HG02840 (cell line): ENCODE measurements around the gene SLC26A6.

Experiments used
- ATAC-seq: cut with Tn5 transposase; IDR thresholded peaks from one replicate; pipeline ENCODE4 v1.9.1; 2021; ENCODE audit warnings: mild to moderate bottlenecking, moderate library complexity, moderate number of reproducible peaks; ENCODE audit not compliant: unreplicated experiment, low FRiP score

SLC26A6 gene

DNA sequence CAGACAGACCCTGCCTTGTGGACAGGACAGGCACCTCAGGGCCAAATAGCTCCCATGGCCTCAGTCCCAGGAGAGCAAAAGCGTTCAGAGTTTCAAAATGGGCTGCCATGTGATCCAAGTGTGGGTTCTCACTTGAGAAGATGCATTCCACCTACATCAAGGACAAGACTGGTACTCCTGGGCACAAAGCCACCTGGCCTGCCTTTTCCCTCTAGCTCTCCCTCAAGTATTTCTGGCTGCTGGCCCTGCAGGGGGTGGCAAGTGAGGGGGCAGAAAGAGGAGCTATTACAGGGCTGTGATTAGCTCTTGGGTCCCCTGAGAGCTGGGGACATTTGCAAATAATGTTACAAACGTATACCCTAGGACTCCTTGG, 33.7 kb downstream of the SLC26A6 start:
- ATAC-seq, result no peak

- ATAC-seq, result no peak
Measured at GRCh38 chr3:48600711-48601621, 34.3 kb downstream of the SLC26A6 start.

DNA sequence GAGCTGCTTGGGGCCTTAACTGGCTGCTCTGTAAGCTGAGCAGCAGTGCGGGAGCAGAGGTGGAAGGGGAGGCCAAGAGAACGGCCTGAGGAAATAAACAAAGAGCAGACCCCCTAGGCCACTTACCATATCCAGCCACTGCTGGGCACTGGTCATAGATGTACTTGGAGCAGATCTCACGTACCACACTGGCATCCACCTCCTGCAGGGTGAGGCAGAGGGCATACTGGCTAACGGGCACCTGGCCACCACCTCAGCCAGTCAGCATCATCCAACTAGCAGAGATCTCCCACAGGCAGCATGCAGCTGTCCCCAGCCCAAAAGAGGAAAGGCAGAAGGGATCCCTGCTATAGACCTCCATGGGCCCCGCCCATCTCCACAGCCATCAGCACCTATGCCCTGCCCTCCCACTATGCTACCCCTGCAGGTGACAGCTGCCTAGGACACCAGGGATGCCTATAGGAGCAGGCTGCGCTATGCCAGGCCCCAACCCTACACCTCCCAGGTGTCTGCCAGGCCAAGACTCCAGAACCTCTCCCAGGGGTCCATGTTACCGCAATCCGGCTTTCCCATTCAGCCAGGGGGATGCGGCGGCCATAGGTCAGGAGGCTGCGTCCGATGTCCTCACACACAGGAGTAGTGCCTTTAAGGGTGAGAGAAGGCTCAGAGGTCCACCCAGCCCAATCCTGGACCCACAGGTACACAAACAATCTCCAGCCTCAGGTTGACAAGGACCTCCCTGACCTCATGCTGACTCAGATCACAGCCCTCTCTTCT, 35.6 kb downstream of the SLC26A6 start:
- no peak for ATAC-seq

DNA sequence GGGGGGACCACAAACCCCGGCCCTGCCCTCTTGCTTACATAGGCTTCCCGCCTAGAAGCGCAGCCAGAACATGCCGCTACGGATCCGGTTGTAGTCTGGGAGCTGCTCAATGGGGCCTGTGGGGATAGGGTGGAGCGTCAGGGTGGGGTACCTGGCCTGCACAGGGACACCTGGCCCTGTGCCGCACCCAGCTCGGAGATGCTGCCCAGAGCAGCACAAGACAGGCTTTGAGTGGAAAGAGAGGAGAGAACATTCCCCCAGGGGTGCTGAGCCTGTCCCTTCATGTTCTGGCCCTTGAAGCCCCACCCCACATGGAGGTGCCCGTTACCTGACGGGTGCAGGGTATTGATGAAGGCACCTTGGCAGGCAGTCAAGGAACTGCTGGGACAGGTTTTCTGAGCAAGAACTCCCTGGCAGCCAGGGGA, 36.2 kb downstream of the SLC26A6 start:
- ATAC-seq, result no peak

- no peak for ATAC-seq
Measured at GRCh38 chr3:48598323-48599076, 36.8 kb downstream of the SLC26A6 start.

DNA sequence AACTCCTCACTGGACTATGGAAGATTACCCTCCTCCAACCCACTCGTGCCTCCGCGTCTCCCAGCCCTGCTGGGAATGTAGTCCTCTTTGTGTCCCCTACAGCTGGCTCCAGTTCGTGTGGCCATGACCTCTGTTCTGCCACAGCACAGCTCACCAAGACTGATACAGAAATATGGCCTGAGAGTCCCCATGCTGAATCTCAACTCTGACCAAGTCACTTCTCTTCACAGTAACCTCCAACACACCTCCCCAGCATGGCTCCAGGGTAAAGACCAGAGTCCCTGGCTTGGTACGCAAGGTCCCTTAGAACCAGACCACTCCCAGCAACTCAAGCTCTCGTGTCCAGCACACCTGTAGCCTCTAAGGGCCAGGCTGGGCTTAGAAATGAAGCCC, 37.9 kb downstream of the SLC26A6 start:
- no peak for ATAC-seq

DNA sequence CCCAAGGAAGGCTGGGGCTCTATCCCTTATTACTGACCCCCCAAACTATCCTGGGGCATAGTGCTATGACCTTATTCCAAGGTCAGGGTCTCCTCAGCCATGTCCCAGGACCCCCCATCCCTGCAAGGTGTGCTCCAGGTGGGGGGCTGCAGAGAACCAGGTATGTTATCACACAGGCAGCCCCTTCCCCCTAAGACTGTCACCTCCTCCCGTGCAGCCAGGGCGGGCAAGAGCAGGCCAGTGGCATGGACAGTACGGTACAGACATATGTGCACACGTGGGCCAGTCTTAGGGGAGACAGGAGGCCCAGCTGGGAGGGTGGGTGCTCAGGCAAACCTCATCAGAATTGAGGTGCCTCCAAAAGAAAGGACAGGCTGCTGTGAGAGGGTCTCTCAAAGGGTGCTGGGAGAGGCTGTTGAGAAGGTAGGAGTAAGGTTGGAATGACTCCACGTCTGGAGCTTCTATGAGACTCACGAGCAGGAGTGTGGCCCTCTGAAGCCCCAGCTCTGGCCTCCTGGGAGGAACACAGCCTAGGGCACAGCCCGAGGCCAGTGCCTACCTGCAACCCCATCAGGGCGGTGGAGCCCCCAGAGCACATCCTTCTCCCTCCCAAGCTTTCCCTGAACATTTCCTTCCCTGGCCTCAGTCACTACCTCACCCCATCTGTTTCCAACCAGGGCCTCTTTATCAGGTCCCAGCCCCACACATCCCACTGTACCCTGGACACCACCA, 38.4 kb downstream of the SLC26A6 start:
- ATAC-seq, result no peak

DNA sequence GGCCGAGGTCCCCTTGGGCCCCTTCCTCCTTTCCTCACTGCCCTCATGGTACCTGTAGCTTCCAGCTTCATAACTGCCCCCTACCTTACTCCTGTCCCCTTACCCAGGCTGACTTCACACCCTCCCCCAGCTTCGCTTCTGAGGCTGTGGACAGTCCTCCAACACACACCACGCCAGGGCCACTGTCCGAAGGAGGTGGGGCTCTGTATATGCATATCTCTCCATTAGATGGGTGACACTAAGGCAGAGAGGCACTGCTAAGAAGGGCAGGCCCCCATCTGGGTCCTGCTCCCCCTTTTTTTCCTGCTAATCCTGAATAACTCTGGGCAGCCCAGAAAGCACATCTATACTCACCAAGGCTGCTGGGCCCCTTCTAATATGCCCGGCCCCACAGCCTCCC, 39.1 kb downstream of the SLC26A6 start:
- no peak for ATAC-seq

DNA sequence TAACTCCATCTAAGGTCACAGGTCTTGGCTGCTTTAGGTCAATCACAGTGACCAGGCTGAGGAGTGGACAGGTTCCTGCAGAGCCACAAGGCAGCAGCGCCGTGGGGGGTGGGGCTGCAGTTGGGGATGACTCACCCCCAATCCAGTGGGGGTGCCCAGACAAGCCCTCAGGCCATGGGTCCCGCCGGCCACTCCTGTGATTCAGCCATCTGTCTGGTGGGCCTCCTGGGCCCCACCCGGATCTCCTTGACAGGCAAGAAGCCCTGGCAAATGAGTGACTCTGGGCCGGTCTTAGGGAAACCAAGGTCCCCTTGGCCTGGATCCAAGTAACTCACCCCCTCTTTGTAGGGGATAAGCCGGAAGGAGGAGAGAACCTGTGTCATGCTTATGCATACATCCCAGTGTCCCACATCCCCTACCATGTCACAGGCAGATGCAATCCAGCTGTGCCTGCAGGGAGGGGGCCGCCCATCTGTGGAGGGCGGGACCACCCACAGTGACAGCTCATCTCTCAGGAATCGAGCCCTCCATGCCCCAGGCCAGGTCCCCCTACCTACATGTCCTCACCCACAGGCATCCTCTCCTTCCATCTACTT, 39.6 kb downstream of the SLC26A6 start:
- no peak for ATAC-seq

- ATAC-seq, result no peak
Measured at GRCh38 chr3:48595075-48595525, 40.2 kb downstream of the SLC26A6 start, which contains the start of gene COL7A1. TSS of gene COL7A1 (minus strand) at chr3:48595329. CDS start at chr3:48595159, 170 bp downstream.

DNA sequence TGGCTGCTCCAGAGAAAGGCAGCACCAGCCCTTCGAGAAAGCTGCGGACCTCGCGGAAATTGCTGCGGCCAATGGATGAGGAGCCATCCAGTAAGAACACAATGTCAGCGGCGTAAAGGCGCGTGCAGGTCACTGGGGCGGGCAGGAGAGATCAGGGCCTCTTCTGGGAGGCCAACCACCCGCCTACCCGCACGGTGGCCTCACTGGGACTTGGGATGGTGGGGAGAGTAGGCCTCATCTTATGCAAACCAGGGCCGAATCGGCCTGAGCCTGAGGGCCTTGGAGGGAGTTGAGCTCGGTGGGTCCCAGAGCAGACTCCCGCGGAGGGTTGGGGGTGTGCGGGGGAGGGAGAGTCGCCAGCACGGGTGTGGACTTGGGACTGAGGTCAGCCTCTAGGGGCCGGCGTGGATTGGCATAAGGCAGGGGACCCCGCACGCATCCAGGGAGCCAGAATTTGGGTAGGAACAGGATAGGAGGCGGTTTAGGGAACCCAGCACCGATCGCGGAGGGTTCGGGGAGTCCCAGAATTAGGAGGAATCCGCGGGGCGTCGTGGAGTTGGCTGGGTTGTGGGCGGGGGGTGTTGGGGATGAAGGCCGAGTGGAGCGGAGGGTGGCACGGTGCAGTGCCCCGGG, 40.7 kb downstream of the SLC26A6 start:
- no peak for ATAC-seq

- ATAC-seq, result no peak
Measured at GRCh38 chr3:48593337-48593736, 41.9 kb downstream of the SLC26A6 start.

DNA sequence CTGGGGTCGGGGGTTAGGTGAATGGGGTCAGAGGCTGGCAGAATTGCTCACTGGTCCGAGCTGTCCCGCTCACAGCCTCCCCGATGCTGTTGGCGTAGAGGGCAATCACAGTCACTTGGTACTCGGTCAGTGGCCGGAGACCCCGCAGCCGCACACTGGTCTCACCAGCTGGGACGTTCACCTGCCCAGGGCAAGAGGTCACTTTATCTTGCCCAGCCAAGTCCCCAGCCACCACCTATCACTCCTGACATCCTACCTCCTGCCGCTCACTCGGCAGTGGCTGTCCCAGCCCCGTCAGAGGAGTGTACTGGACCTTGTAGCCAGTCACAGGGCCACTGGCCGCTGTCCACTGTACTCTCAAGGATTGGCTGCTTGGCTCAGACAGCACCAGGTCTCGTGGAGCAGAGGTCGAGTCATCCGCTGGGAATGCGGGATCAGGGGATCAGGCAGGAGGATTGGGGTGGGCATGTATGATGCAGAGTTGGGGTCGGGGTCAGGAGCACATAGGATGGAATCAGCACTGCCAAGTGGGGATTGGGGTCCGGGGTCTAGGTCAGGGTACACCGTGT, 42.7 kb downstream of the SLC26A6 start:
- no peak for ATAC-seq

GRCh38 chr3:48591886-48592518, 43.3 kb downstream of the SLC26A6 start:
- no peak for ATAC-seq

DNA sequence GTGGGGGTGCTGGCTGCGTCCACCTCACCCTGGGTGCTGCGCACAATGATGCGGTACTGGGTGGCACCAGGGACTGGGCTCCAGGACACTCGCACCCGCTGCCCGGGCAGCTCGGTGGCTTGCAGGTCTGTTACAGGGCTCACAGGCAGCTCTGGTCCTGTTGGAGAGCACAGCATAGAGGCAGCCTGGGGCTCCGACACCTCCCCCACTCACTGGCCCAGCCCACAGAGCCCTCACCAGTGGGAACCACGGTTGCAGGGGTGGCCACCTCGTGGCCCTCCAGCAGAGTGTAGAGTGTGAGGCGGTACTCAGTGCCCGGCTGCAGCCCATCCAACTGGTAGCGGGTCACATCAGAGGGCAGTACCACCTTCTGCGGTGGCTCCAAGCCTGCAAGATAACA, 43.8 kb downstream of the SLC26A6 start:
- ATAC-seq, result no peak

DNA sequence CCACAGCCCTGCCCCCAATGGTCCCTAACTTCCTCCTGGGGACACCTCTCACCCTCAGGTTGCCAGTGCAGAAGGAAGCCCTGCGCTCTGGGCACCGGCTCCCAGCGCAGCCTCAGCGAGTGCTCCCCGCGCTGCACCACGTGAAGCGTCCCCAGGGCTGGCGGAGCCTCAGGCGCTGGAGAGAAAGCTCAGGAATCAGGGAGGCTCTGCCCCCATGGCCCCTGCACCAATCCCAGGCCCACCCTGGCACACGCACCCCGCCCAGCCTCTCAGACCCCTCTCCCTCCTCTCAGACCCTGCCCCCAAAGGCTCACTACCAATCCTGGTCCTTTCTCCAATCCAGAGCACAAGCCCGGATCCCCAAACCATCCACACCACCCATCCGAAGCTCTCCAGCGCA, 47.0 kb downstream of the SLC26A6 start:
- ATAC-seq, result no peak

DNA sequence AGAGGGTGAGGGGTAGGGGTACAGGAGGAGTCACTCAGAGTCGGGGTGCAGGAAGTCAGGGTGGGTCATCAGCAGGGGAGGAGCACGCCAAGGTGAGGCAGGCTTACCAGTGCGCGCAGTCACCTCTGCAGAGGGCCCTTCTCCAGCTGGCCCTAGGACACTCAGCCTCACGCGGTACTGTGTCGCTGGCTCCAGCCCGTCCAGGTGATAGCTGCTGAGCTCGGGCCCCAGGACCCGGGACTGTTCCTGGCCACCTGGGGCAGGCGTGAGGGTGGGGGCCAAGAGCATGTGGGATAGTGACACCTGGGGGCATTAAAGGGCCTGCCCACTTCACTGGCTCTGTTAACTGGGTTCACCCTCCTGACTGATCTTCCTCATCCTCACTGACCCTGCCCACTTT, 47.6 kb downstream of the SLC26A6 start:
- ATAC-seq, result no peak

DNA sequence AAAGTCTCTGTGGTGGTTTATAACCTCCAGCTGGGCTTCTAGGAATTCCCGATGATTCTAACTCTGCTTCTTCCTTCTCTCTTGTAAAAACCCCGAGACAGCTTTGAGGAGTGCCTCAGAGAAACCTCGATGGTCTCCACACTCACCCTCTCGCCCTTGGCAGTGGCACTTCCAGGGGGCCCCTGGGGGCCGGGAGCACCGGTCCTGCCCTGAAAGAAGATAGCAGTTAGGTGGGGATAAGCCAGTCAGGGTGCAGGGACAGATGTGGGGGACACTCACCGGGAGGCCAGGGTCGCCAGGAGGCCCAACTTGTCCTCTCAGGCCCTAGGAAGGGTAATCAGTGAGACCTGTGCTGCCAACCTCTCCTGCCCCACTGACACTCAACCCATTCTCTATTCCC, 49.9 kb downstream of the SLC26A6 start:
- ATAC-seq, result no peak
